ENCODE measurements around the gene NOTCH2.

DNA sequence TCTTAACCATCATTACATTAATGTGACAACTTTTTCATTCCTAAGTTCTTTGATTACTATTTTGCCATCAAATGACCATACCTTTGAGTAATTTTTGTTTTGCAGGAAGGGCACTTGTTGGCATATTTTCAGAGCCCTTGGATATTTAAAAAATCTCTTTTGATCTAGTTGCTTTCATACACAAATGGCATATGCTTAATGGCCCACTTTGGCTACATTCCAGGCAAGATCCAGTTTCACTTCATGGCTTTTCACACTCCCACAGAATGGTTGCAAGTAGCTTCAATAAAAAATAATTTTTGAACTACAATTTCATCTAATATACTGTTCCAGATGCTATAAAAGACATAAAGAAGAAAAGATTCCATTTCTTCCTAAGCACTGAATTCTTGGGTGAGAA, 191.3 kb downstream of the NOTCH2 start:
- no peak for TF ChIP-seq POLR2AphosphoS5 (IDR thresholded peaks at IDR 0.05; ENCODE audit: low read depth, low read length)
- TF ChIP-seq, protein P1, sequence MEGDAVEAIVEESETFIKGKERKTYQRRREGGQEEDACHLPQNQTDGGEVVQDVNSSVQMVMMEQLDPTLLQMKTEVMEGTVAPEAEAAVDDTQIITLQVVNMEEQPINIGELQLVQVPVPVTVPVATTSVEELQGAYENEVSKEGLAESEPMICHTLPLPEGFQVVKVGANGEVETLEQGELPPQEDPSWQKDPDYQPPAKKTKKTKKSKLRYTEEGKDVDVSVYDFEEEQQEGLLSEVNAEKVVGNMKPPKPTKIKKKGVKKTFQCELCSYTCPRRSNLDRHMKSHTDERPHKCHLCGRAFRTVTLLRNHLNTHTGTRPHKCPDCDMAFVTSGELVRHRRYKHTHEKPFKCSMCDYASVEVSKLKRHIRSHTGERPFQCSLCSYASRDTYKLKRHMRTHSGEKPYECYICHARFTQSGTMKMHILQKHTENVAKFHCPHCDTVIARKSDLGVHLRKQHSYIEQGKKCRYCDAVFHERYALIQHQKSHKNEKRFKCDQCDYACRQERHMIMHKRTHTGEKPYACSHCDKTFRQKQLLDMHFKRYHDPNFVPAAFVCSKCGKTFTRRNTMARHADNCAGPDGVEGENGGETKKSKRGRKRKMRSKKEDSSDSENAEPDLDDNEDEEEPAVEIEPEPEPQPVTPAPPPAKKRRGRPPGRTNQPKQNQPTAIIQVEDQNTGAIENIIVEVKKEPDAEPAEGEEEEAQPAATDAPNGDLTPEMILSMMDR (IDR thresholded peaks at IDR 0.05 in 2 of 3, conservative IDR thresholded peaks at IDR 0.05 in 1 of 3; ENCODE audit: borderline replicate concordance in 1 of 3, insufficient read depth in 1 of 3, low read depth in 2 of 3, low read length in 2 of 3) = no peak
- TF ChIP-seq, protein P2, sequence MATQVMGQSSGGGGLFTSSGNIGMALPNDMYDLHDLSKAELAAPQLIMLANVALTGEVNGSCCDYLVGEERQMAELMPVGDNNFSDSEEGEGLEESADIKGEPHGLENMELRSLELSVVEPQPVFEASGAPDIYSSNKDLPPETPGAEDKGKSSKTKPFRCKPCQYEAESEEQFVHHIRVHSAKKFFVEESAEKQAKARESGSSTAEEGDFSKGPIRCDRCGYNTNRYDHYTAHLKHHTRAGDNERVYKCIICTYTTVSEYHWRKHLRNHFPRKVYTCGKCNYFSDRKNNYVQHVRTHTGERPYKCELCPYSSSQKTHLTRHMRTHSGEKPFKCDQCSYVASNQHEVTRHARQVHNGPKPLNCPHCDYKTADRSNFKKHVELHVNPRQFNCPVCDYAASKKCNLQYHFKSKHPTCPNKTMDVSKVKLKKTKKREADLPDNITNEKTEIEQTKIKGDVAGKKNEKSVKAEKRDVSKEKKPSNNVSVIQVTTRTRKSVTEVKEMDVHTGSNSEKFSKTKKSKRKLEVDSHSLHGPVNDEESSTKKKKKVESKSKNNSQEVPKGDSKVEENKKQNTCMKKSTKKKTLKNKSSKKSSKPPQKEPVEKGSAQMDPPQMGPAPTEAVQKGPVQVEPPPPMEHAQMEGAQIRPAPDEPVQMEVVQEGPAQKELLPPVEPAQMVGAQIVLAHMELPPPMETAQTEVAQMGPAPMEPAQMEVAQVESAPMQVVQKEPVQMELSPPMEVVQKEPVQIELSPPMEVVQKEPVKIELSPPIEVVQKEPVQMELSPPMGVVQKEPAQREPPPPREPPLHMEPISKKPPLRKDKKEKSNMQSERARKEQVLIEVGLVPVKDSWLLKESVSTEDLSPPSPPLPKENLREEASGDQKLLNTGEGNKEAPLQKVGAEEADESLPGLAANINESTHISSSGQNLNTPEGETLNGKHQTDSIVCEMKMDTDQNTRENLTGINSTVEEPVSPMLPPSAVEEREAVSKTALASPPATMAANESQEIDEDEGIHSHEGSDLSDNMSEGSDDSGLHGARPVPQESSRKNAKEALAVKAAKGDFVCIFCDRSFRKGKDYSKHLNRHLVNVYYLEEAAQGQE (IDR thresholded peaks at IDR 0.05; ENCODE audit: low read depth) = no peak
- TF ChIP-seq YY1 (IDR thresholded peaks at IDR 0.05; ENCODE audit: extremely low read depth, insufficient replicate concordance, low read depth, low read length) = no peak
- TF ChIP-seq, protein P3, sequence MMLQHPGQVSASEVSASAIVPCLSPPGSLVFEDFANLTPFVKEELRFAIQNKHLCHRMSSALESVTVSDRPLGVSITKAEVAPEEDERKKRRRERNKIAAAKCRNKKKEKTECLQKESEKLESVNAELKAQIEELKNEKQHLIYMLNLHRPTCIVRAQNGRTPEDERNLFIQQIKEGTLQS (IDR thresholded peaks at IDR 0.05) = no peak
- no peak for TF ChIP-seq SP1 (IDR thresholded peaks at IDR 0.05; ENCODE audit: low read depth)
- no peak for TF ChIP-seq EZH2 (IDR thresholded peaks at IDR 0.05)
- TF ChIP-seq, protein P4, sequence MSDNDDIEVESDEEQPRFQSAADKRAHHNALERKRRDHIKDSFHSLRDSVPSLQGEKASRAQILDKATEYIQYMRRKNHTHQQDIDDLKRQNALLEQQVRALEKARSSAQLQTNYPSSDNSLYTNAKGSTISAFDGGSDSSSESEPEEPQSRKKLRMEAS (IDR thresholded peaks at IDR 0.05) = no peak
- no peak for TF ChIP-seq POLR2A (IDR thresholded peaks at IDR 0.05; ENCODE audit: borderline replicate concordance, extremely low read depth, insufficient read depth, insufficient read length)
- no peak for TF ChIP-seq ELF1 (IDR thresholded peaks at IDR 0.05; ENCODE audit: borderline replicate concordance, low read depth)
- no peak for TF ChIP-seq SIN3A (IDR thresholded peaks at IDR 0.05; ENCODE audit: low read depth)
- TF ChIP-seq EGR1 (IDR thresholded peaks at IDR 0.05; ENCODE audit: low read depth) = no peak

Measured in HCT116 (cell line).